DMS53 treated with DMSO at 0.1 percent for 48 hours (cell line): Measurements from ENCODE around the gene CSNK2B.

Source experiments
- DNase-seq: peaks from one replicate; lab custom pipeline; 2025; ENCODE audit not compliant: unreplicated experiment; lab: John Stamatoyannopoulos, UW

Gene CSNK2B

DNA sequence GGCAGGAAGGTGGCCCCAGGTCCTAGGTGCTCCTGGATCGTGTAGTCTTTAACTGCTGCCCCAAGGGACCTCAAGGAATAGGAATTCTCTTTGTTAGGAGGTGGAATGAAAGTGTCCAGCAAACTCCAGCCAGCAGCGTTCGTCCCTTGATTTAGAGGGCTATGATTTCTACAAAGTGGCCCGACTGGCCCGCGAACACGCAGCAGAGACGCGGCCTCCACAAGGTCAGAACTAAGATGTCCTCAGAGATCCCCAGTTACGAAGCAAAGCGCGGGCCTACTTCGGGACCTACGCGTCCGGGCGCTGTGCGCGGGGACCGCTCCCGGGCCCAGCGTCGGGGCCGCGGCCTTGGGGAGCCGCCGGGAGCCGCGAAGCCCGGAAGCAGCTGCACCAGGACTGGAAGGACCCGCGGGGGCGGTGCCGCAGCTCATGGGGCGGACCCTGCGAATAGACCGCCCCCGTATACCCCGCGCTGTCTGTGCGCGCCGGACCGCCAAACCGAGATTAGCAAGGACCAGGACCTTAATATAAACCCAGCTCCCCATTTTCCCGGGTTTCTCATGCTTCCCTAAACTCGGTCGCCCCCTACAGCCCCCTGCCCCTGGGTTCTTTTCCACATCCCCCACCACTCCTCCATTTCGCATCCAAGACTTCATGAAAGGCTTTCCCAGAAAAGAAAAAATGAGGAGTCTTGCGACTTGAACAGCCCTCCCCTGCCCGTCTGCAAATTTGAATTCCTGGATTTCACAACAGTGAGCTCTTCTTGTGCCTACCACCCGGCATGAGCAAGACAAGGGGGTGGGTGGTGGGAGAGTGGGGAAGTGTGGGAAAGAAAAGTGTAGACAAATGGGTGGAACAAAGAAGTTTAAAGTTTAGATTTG, 5.3 kb upstream of the CSNK2B start, which contains the start of gene C6orf47:
TSS of gene C6orf47 (minus strand) at position 398 of the 881 bp plus-strand sequence. CDS start 831 bp downstream, outside the sequence.
- DNase-seq: peak; percentile 73

GRCh38 chr6:31661262-31662123, 4.4 kb upstream of the CSNK2B start:
- no peak for DNase-seq

- DNase-seq: no peak
Observed at GRCh38 chr6:31662124-31662723, 3.7 kb upstream of the CSNK2B start.

DNA sequence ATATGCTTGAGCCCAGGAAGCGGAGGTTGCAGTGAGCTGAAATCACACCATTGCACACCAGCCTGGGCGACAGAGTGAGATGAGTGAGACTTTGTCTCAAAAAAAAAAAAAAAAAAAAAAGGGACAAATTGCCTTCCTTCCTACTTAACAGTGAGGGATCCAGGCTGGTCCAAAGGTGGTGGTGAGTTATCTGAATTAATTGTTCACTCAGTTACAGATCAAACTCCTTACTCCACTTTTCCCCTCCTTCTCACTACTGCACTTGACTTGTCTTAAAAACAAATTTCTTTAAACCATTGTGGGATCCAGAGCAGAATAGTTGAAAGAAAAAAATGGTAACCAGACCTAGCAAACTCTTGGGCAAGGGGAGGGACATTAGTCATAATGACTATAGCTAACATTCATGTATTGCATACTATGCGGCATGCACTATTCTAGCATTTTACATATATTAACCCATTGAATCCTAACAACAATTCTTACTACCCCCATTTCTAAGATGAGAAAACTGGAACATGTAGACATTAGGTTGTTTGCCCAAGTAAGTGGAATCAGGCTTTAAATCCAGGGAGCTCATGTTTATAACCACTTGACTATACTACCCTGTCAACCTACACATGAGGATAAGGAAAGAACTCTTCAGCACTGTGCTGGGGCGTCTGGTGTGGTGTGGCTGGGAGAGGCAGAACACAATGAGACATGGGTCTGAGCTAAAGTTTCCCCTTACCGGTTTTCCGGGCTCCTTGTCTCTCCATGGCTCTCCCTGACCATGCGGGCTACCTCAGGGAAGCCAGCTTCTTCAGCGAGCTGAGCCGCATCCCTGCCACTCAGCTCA, 2.5 kb upstream of the CSNK2B start:
- no peak for DNase-seq

DNA sequence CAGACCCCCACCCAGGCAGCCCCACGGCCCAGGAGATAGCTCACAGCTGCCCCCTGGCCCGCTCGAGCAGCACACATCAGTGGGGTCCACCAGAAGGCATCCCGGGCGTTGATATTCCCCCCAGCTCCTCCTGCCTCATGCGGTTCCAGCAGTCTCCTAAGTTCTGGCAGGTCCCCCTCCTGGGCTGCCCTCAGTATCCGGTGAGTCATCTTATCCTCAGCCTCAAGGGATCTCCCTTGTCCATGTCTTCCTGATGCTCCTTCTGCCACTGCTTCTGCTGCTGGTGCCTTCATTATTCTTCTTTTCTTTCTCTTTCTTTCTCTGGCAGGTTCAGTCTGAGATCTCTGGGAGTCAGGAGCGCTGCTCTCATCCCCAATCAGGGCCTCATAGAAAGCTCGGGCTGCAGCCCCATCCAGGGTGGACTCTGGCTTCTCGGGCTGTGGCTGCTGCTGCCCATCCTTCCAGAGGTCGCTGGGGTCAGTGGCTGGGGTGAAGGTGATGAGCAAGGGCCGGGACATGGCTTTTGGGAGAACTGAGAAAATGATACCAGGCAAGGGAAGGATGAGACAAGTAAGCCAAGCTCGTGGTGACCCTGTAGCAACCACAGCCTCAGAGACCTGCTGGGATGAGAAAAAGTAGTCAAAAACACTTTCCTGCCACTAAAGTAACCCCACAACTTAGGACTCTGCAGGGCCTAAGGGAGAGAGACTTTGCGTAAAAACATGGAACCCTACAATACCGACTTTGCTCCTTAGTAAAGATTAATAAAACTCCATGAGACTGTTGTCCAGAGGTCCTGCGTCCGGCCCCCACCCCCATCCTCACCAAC, 1.7 kb upstream of the CSNK2B start:
- no peak for DNase-seq

DNA sequence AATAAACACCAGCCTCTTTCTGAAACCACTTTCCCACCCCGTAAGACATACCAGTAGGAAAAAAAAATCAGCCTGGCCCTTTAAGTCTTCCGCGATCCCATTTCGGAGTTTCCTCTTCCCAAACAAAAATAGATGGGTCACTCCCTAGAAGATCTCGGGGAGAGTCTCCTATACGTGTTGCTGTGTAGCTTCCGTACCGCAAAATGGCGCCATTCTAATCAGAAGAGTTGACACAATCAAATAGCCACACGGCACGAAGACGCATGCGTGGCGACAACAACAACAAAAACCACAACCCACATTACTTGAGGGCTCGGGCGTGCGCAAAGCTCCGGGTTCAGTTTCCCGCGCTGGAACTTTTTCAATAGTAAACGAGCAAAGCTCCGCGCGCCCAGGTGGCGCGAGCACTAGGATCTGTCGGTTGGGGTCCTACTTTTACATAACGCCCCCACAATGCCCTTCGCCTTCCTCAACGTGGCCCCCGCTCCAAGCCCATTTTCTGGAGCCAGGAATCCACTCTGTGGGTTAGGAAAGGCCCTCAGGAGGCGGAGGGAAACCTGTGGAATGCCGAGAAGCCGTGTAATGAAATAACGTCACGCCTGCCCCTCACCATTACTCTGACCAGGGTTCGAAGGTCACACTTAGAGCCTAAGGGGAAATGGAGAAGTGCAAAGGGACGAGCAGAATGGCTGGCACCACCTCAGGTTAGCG, 935 bp upstream of the CSNK2B start, which contains the start of gene GPANK1:
TSS of gene GPANK1 (minus strand) at position 208 of the 711 bp plus-strand sequence. CDS start 519 bp downstream, outside the sequence.
- peak; percentile 90 for DNase-seq

DNA sequence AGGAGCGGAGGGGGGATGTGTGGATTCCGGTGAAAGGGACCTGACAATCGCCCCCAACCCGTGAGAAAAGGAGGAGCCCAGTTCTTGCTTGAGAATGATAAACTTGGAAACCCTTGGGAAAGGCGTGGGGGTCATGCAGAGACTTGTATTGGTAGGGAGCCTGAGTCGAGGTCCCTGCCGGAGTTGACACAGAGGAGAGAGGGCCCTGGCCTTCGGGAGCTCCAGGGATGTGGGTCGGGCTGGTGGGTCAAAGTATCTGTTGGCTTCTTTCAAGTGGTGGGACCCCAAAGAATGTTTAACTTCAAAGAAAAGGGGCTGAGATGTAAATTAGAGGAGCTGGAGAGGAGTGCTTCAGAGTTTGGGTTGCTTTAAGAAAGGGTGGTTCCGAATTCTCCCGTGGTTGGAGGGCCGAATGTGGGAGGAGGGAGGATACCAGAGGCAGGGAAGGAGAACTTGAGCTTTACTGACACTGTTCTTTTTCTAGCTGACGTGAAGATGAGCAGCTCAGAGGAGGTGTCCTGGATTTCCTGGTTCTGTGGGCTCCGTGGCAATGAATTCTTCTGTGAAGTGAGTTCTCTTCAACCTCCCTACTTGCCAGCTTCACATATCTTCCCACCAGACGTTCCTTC, 571 bp downstream of the CSNK2B start:
- no peak for DNase-seq

DNA sequence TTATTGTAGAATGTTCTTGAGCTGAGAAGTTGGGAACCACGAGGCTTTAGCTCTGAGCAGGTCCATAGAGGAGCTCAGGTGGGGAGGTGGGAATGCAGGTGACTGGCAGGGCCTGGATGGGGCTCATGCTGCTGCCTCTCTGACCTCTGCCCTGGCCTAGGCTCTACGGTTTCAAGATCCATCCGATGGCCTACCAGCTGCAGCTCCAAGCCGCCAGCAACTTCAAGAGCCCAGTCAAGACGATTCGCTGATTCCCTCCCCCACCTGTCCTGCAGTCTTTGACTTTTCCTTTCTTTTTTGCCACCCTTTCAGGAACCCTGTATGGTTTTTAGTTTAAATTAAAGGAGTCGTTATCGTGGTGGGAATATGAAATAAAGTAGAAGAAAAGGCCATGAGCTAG, 3.8 kb downstream of the CSNK2B start, which contains the start of gene LY6G5B:
TSS of gene LY6G5B (plus strand) at position 301 of the 400 bp plus-strand sequence. CDS start 975 bp downstream, outside the sequence.
- no peak for DNase-seq

DNA sequence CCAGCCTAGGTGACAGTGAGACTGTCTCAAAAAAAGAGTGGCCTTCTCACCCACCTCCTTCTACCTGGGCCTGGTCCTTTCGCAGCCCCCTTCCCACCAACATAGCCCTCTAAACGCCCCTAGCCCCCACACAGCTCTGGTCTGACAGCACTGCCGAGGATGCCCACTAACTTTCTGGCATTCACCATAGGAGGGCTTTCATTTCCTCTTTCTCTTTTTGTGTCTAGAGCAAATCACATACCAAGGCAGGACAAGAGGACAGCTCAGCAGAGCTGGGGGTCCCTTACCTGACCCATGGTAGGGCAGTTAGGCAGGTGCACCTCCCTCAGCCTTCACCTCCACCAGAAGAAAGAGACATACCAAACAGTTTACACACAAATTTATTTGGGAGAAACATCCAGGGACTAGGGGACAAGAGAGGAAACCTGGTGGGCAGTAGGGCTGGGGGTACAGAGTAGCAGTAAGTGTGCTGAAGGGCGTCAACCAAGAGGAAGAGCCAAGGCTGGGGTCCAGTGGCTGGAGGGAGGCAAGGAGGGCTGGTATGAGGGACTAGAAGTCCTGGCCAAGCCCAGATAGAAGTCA, 10.5 kb downstream of the CSNK2B start:
- no peak for DNase-seq

DNA sequence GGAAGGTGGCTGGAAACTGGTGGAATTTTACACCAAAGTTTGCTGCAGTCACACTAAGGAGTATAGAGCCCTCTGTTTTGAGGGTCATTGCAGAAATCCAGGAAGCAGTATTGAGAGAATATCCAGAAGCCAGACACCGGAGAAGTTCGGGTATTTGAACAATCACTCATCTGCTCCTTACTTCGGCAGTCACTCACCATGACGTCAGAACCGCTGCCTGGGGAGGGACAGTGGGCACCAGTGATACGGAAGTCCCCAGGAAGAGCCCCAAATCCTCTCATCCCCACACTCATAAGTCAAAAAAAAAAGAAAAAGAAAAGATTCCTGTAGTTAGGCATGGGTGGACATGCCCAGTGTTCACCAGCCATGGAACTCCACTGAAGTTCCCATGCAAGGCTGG, 11.0 kb downstream of the CSNK2B start:
- DNase-seq: no peak

DNA sequence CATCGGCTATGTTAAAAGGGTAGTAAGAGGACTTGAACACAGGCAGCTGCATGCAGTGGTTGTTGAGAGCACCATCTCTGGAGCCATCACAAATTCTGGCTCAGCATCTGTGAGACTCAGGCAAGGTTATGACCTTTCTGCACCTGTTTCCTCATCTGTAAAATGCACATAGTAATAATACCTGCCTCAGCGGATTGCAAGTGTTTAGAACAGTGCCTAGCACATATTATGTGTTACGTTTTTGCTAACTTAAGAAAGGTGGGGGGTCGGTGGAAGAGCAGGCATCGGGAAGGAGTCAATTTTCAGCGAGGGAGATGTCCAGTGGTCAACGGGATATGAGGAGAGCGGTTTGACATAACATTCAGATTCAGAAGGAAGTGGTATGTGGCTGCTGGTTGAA, 12.1 kb downstream of the CSNK2B start:
- DNase-seq: no peak

DNA sequence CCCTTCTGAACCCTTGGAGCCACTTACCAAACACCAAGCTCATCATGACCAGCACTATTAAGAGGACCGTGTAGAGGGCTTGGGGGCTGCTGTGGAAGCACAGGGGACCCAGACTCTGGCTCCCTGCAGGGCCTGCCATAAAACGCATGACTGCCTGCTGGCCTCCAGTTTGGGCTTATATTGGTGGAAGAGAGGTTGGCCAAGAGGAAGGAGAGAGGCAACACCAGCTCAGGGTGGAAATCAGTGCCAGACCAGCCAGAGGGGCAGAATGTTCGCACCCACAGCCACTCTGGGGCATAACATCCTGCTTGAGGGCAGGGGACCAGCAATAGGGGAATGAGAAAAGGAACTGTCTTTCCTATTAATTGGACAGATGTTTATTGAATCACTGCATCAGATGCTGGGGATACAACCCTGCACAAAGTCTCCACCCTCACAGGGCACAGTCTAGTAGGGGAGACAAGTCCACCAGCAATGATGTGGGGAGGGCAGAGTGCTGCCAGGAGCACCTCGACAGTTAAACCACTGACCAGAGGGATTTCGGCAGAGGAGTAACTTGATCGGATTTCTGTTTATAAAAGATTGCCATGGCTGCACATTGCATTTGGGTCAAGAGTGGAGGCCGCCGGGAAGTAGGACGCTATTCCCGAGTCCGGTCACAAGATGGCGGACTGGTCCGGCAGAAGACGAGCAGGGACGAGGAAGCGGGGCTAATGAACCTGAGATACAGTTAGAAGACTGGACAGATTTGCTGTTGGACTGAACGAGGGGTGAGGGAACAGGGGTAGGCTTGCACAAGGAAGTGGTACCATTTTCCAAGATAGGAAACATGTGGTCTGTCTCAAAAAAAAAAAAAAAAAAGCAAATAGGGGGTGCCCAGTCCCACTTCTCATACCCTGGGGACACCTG, 14.6 kb downstream of the CSNK2B start, which contains the start of gene LY6G5C:
TSS of gene LY6G5C (minus strand) at position 842 of the 909 bp plus-strand sequence. CDS start at position 148, 694 bp downstream.
- DNase-seq: peak; percentile 92

DNA sequence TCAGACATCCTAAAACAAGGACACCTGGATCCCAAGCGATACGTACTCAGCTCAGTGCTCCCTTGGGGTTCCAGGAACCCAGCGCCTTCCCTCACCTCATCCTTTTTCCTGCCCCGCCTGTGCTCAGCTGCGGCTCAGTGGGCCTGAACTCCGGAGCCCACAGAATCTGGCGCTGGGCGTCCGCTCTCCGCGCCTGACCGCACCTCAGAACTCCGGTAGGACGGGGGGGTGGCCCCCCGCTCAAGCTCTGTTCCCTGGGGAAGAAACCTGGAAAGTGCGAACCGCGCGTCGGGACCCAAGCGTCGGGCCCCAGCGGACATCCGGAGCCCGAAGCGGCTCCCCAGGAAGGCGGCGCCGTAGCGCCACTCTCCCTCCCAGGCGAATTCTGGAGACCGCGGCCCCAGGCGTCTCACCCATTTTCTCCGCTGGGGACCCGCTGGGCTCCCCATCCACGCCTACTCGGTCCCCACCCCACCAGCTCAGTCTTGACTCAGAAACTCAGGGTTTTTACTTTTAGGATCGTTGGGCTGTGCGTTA, 15.3 kb downstream of the CSNK2B start:
- DNase-seq: peak; percentile 29

DNA sequence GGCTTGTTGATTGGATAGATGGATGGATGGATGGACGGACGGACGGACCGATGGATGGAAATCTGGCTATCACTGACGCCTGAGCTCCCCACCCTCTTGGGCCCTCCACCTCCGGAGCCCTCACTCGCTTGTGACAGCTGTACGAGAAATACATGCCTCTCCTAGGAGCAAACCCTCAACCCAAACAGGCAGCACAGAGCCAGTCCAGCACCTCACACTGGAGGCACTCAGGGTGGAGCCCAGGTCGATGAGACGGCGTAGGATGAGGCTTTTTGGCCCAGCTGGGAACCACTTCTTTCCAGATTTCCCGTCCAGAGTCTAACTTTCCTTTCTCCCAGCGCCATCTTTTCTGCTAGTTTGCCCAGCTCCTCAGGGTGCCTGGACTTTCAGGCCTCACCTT, 17.7 kb downstream of the CSNK2B start:
- DNase-seq: peak; percentile 8

DNA sequence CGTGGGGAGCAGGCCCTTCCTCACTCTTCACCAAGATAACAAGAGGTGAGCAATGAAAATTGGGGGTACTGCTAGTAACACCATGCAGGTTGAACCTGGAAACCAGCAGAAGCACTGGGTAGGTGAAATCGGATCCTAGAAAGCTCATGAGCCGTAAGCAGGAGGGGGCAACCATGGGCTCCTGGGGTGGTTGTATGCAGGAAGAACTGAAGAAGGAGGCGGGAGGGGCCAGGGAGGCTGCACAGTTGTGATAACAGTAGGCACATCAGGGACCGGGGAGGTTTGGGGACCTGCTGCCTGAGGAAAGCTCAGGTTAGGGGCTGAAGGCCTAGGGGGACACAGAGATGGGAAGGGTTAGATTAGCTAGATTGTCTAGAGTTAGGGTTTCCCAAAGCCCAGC, 20.6 kb downstream of the CSNK2B start:
- no peak for DNase-seq

DNA sequence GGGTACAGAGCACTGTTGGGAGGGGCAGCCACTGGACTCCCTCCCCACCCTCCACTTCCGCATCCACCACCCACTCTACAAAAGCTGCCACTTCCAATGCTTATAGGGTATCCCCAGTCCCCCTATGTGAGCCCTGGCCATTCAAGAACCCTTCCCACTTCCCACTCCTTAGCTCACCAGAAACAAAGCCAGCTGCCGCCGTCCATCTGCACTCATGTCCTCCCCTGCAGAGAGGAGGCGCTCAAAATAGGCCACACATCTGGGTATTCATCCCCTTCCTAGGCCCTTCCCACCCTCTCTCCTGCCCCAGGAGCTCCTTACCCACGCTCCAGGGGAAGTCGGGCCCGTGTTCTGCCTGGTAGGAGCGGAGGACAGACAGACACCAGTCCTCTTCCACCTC, 21.4 kb downstream of the CSNK2B start:
- DNase-seq: no peak
